Sigmoid colon (tissue), 4 donors: ENCODE measurements around the gene CDK11A.

ENCODE experiments used
- EP300 ChIP-seq, 4 donors: sonication (generic); formaldehyde crosslinking; IDR thresholded peaks; one replicate each; pipeline ENCODE4 v1.6.1; 2017; ENCODE audit warnings: antibody characterized with exemption in 4 of 4
- POLR2A ChIP-seq, 2 donors: fragments of 450-650 bp; IDR thresholded peaks; one replicate each; pipeline ENCODE4 v1.6.1; 2016; ENCODE audit warnings: antibody characterized with exemption in 2 of 2, mild to moderate bottlenecking in 2 of 2, moderate library complexity in 2 of 2
- POLR2AphosphoS5 ChIP-seq, 4 donors: sonication (generic); formaldehyde crosslinking; IDR thresholded peaks; one replicate each; pipeline ENCODE4 v1.6.1; 2017; ENCODE audit warnings: antibody characterized with exemption in 4 of 4
- TF ChIP-seq, protein P1 (sequence below), 4 experiments: fragments of 450-650 bp in 3 of 4; fragments of 200-600 bp in 1 of 4; IDR thresholded peaks; one replicate each; pipeline ENCODE4 v1.5.1; 2016 to 2019; ENCODE audit warnings: antibody characterized with exemption in 4 of 4, mild to moderate bottlenecking in 3 of 4, moderate library complexity in 2 of 4

DNA sequence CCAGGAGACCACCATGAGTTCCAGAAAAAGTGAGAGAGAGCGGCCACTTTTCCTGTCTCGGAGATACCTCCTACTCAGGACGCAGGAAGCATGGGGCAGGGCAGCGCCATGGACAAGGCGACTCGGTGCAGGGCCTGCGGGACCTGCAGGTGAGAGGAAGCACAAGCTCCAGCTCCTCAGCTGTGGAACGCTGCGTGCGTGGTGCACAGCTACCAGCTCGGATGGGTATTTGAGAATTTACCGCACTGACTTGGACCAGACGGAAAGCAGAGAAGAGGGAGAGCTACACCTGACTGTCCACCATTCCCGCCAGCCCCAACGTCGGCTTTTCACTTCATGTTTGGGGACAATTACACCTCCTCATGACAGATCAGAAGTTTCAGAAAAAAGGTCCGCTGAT, 8.2 kb upstream of the CDK11A start:
- TF ChIP-seq, protein P1, sequence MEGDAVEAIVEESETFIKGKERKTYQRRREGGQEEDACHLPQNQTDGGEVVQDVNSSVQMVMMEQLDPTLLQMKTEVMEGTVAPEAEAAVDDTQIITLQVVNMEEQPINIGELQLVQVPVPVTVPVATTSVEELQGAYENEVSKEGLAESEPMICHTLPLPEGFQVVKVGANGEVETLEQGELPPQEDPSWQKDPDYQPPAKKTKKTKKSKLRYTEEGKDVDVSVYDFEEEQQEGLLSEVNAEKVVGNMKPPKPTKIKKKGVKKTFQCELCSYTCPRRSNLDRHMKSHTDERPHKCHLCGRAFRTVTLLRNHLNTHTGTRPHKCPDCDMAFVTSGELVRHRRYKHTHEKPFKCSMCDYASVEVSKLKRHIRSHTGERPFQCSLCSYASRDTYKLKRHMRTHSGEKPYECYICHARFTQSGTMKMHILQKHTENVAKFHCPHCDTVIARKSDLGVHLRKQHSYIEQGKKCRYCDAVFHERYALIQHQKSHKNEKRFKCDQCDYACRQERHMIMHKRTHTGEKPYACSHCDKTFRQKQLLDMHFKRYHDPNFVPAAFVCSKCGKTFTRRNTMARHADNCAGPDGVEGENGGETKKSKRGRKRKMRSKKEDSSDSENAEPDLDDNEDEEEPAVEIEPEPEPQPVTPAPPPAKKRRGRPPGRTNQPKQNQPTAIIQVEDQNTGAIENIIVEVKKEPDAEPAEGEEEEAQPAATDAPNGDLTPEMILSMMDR (IDR thresholded peaks at IDR 0.05), result no peak
- TF ChIP-seq EP300 (IDR thresholded peaks at IDR 0.05), result no peak
- TF ChIP-seq POLR2AphosphoS5 (IDR thresholded peaks at IDR 0.05), result no peak
- TF ChIP-seq POLR2A (IDR thresholded peaks at IDR 0.05), result no peak
